ENCODE measurements around the gene AP2B1.

DNA sequence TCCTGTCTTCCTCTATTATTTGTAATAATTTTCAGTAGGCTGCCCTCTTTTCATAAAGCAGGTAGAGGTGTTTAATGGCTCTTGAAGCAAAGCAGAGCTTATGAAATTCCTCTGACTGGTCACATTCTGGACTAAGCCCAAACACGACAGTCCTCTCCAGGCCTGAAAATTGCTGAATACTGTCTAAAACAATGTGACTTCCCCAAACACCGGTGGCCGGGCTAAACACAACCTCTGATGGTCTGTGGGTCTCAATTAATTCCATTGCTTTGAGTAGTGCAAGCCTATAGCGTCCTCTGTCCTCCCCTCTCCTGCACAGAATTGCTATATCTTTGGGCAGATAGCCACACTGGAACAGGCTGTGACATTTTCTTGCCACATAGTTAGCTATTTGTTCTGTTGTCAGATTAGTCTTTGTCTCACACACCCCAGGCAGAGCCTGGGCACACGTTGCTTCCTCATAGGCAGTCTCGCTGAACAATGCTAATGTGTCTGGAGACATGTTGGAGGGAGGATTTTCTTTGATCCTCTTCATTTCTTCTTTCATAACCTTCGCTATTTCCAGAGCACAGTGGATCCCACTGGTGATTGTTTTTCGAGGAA lies 38.8 kb upstream of the AP2B1 start:
- TF ChIP-seq, protein P1, sequence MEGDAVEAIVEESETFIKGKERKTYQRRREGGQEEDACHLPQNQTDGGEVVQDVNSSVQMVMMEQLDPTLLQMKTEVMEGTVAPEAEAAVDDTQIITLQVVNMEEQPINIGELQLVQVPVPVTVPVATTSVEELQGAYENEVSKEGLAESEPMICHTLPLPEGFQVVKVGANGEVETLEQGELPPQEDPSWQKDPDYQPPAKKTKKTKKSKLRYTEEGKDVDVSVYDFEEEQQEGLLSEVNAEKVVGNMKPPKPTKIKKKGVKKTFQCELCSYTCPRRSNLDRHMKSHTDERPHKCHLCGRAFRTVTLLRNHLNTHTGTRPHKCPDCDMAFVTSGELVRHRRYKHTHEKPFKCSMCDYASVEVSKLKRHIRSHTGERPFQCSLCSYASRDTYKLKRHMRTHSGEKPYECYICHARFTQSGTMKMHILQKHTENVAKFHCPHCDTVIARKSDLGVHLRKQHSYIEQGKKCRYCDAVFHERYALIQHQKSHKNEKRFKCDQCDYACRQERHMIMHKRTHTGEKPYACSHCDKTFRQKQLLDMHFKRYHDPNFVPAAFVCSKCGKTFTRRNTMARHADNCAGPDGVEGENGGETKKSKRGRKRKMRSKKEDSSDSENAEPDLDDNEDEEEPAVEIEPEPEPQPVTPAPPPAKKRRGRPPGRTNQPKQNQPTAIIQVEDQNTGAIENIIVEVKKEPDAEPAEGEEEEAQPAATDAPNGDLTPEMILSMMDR (optimal IDR thresholded peaks at IDR 0.05 in 1 of 3, IDR thresholded peaks at IDR 0.05 in 1 of 3, conservative IDR thresholded peaks at IDR 0.05 in 1 of 3; ENCODE audit: extremely low read depth in 1 of 3, insufficient read depth in 2 of 3, low read length in 3 of 3): no peak
- TF ChIP-seq EZH2 (IDR thresholded peaks at IDR 0.05; ENCODE audit: low read length): no peak
